Stimulated activated CD4-positive, alpha-beta T cell treated with anti-CD3 and anti-CD28 coated beads, TNF-alpha, amount 100 ng/mL, for 48 hours (primary cell): ENCODE data around the gene CLMN.

Experiments used
- DNase-seq, 3 donors: peaks; one replicate each; pipeline ENCODE4 v3.0.0-alpha.2; 2020; ENCODE audit warnings: low read depth in 3 of 3

CLMN gene

DNA sequence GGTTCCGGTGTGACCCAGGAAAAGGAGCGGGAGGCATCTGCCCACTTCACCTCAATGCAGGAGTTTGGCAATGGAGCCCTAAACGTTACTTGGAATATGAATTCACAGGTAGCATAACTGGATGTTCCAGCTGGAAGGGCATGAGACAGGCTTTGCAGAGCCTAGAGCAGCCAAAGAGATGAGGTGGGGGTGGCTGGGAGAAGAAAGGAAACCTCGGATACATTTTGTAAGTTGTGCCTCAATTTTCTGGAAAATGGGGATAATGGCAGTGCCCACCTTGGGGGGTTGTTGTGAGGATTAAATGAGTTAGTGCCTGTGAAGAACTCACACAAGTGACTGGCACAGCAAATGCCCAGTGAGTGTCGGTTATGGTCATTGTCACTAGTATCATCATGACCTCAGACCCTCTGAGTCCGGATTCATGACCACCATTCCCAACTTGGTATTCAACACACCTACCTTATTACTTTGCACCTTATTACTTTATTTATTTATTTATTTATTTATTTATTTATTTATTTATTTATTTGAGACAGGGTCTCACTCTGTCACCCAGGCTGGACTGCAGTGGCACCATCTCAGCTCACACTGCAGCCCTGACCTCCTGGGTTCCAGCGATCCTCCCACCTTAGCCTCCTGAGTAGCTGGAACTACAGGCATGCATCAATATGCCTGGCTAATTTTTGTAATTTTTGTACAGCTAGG lies 56.0 kb downstream of the CLMN start:
- DNase-seq, result no peak

- no peak for DNase-seq
Measured at GRCh38 chr14:95262511-95262891, 57.2 kb downstream of the CLMN start.

- DNase-seq, result no peak
Measured at GRCh38 chr14:95261616-95262510, 57.8 kb downstream of the CLMN start.

- DNase-seq, result peak in 2 of 3 donors; percentile 30 to 51
Measured at GRCh38 chr14:95260537-95261361, 59.0 kb downstream of the CLMN start.

DNA sequence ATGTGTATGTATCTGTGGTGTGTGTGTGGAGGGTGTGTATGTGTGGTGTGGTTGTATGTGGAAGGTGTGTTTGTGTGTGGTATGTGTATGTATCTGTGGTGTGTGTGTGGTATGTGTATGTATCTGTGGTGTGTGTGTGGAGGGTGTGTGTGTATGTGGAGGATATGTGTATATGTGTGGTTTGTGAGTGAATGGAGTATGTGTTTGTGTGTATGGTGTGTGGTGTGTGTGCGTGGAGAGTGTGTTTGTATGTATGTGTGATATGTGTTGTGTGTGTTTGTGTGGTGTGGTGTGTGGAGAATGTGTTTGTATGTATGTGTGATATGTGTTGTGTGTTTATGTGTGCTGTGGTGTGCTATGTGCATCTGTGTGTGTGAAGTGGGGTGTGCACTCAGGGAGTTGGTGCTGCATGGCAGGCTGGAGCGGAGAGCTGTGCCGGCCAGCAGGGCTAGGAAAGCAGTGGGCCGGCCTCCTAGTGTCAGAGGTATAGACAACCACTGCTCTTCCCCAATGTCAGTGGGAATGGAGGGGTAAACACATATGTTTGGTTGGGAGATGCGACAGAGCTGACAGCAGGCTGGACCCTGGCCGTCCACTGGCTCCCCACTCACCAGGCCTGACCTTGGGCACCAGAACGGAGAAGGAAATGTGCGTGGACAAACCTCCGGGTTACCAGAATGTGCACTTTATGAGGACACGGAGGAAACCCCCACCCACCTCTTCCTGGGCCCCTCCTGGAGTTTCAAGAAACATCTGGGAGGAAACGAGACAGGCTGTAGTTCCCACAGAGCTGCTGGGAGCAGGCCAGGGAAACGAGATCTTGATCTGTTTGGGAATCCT lies 60.7 kb downstream of the CLMN start:
- no peak for DNase-seq

DNA sequence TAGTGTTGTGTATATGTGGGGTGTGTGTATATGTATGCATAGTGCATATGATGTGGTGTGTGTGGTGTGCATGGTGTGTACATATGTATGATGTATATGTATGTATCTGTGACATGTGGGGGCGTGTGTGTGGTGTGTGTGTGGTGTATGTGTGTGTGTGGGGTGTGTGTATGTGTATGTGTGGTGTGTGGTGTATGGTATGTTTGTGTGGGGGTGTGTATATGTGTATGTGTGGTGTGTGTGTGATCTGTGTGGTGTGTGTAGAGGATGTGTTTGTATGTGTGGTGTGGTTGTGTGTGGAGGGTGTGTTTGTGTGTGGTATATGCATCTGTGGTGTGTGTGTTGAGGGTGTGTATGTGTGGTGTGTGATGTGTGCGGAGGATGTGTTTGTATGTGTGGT lies 61.6 kb downstream of the CLMN start:
- DNase-seq, result no peak

GRCh38 chr14:95257521-95257920 lies 62.2 kb downstream of the CLMN start:
- DNase-seq, result no peak

DNA sequence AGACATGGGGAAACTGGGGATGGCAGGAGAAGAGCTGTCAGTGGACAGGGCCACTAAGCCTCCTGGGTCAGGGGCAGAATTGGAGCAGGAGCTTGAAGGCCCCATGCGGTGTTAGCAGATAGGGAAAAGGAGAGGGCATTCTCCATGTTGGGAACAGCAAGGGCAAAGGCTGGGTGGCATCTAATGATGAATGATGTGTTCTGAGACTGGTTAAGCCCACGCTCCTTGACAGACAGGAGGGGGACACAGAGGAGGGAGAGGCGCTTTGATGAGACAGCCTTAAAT lies 63.0 kb downstream of the CLMN start:
- no peak for DNase-seq

DNA sequence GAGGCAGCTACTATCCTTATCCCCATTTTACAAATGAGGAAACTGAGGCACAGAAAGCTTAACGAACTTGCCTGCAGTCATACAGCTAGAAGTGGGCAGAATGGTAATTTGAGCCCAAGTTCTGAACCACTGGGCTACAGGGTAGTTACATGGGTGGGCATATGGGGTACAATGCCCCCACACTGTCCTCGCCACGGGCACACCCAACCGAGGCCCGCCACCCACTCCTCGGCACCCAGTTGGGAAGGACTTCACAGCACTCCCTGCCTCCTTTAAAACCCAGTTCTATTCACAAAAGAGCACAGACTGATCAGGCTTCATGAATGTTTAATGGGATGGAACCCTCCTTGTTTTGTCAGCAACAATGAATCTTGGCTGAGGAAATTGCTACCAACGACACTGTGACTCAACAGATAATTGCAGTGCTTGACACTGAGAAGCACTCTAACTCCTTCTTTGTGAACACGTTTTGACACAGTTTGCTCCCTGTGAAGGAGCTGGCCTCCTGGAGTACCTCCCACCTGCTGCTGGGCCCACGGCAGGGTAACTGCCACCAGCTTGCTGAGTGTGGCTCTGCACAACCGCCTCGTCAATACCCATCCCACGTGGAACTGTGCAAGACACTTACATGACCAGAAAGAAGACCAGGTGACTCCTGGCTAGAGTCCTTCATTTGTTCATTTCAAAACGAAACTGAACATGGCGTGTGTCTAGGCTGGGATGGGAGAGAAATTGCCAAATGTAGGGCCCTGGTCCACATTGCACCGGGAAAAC lies 63.5 kb downstream of the CLMN start:
- no peak for DNase-seq

DNA sequence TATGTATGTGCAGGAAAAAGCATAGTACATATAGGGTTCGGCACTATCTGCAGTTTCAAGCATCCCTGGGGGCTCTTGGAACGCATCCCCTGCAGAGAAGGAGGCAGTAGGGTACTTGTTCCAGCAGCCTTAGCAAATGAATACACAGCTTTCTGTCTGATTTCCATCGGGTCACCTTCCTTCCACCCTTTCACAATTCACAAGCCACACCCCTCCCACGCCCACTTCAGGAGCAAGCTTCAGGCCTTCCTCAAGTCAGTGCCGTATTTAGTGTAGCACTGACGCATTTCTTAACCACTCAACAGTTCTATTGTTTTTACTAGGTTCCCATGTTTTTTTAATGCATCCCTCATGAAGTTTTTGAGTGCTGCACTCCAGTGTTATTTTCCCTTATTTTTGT lies 64.2 kb downstream of the CLMN start:
- DNase-seq, result no peak

DNA sequence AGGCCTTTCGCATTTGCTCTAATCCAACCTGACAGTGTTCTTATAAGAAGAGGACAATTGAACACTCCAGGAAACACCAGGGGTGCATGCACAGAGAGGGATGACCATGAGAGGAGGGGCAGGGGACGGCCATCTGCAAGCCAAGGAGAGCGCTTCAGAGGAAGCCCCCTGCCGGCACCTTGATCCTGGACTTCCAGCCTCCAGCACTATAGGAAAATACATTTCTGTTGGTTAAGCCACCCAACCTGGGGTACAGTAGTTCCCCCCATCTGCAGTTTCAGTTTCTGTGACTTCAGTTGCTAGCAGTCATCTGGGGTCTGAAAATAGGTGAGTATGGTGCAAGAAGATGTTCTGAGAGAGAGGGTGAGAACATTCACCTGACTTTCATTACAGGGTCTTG lies 64.7 kb downstream of the CLMN start:
- no peak for DNase-seq

- no peak for DNase-seq
Measured at GRCh38 chr14:95254288-95254687, 65.4 kb downstream of the CLMN start.

DNA sequence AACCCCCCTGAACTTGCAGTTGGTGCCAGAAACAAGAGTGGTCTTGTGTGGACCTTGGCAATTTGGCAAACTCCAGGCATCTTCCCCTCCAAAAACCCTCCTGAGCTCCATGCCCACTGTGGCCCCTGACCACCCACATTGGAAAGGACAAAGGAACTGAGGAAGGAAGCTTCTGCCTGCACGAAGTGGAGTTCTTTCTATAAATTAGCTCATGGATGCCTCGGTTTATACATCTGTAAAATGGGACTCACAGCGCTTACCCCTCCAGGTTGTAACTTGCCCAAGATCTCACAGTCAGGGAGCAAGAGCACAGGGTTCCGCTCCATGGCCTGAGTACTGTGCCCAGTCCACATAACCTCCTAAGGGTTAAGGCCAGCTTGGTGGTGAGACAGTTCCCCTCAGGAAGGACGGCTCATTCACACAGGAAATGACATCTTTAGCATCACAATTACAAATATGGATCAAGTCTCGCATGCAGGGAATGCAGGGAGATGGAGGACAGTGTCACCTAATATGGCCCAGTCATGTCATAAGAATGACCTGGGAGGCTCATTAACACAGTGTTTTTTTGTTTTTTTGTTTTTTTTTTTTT lies 66.6 kb downstream of the CLMN start:
- no peak for DNase-seq

DNA sequence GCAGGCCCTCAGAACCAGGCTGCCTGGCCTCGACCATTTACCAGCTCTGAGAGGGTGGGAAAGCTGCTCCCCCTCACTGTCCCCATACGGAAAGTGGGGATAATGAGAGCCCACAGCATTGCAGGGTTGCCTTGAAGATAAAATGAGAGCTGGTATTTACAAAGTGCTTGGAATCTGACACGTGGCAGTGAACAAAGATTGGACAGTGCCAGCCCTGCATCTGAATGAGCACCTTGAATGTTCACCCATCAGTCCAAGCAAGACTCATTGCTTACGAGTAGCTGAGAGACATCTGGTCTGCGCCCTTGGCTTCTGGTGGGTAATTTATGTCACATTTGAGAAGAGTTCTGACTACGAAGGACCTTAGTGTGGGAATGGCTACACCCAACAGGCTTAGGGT lies 67.5 kb downstream of the CLMN start:
- DNase-seq, result no peak

DNA sequence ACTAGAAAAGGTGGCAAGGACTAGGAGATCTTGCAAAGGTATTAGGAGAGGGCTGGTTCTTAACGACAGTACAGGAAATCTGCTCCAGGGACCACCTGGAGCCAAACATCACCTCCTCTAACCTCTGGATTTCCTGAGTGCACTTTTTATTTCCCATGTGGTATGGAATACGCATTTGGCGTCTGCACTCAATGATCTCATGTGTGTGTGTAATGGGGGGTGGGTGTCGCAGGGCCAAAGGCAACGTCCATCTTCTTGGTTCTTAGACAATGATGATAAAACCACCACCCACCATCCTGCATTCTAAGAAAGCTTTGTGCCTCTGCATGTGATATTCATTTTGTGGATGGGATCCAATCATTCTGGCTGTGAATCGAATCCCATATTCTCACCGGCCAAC lies 68.8 kb downstream of the CLMN start:
- DNase-seq, result no peak

DNA sequence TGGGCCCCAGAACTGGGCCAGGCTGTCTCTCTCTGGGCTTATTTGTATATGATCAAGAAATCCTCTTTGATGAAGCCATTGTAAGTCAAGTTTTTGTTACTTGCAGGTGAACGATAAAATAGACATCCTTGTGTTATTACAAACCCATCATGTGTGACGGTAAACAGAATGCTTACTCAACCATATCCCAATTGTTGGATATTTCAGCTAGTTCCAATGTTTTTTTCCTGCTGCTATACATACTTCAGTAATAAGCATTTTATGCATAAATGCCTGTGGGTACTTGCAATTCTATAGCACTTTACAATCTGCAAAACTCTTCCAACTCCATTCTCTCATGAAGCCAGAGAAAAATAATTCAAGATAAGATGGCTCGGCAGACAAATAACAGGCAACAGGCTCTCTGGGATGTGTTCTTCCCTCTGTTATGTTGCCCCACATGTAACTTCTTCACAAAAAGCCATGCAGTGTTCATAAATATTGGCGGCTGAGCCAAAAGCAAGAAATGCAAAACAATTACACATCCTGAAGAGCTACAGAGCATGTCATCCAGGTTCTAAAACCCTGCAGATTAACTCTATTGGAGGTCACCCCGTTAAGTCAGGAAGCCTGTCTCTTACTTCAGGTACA lies 69.5 kb downstream of the CLMN start:
- no peak for DNase-seq

DNA sequence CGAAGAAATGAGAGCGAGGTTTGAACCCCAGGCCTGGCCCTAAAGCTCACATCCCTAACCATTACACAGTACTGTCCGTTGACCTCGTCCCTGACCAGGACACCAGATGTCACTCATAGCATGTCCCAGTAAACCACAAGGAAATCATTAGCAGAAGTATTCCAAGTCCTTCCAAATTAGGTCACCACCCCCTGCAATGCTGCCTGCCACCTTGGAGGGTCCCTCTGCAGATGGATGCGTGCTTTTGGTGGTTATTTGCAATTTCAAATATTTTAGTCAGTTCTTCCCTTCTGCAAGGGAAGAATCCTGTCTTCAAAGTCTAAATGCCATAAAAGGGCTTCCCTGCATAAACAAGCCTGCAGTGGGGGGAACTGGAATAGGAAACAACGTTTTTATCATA lies 71.3 kb downstream of the CLMN start:
- no peak for DNase-seq

DNA sequence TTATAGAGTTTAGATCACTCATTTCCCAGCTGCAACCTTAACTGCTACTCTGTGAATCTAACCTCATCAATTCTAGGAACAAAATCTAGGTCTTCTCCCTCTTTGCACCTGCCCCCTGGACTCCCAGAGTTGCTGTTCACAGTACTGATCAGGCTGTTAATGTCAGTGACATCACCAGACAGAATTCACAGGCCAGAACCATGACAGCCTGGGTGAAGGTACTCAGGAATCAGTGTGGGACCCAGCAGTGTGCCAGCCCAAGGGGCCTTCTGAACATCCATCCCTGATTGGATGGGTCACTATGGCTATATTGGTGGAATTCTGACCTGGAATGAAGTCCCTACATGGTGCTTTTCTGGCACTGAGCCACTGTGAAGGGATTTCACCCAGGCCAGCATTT lies 72.8 kb downstream of the CLMN start:
- no peak for DNase-seq

DNA sequence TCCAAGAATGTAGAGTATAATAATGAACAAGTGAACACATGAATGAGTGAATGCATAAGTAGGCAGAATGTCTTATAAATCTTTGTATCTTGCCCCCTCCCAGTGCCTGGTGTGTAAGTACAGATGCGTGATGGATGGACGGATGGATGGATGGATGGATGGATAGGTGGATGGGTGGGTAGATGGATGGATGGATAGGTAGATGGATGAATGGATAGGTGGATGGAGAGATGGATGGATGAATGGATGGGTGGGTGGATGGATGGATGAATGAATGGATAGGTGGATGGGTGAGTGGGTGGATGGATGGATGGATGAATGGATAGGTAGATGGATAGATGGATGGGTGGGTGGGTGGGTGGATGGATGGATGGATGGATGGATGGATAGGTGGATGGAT lies 74.4 kb downstream of the CLMN start:
- no peak for DNase-seq

DNA sequence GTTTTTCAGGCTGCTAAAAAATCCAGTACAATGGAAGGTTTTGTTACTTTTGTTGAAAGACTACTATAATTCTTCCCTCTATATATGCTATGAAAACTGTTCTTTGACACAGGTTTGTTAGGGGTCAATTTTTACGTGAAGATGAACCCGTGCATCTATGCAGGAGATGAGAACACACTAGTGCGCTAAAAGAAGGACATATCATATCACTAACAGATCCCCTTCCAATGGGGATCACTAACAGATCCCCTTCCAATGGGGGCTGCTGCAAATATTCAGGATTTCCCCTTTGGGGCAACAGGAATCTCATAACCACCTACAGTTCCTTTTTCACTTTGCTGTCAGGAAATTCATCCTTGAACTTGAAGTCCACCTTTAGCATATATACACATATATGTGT lies 75.1 kb downstream of the CLMN start:
- DNase-seq, result no peak
